HL-60 (cell line): ENCODE measurements around the gene AKAP1.

Experiments used
- DNase-seq, 2 experiments: peaks; one replicate each; pipeline ENCODE4 v3.0.0-alpha.2; 2010 to 2020; ENCODE audit warnings: low read depth in 1 of 2, low spot score in 1 of 2
- H3K27ac ChIP-seq: fragments of 250-450 bp; sonication (Bioruptor Pico); replicated peaks from 2 replicates; pipeline ENCODE4 v1.5.1; 2020; ENCODE audit warnings: mild to moderate bottlenecking, moderate library complexity
- H3K27me3 ChIP-seq: fragments of 250-450 bp; sonication (Bioruptor Pico); 2 replicates; pipeline ENCODE4 v1.5.1; 2021; ENCODE audit warnings: mild to moderate bottlenecking, moderate library complexity; ENCODE audit not compliant: insufficient read depth, poor library complexity, severe bottlenecking
- H3K4me3 ChIP-seq: replicated peaks from 2 replicates; pipeline ENCODE4 v1.5.1; 2011; ENCODE audit warnings: mild to moderate bottlenecking, control low read depth, low read length; ENCODE audit not compliant: insufficient read depth
- CTCF ChIP-seq: IDR thresholded peaks from one replicate; pipeline ENCODE4 v1.5.1; 2011; ENCODE audit warnings: low read length, control low read depth, inconsistent platforms; ENCODE audit not compliant: insufficient read depth
- GABPA ChIP-seq: IDR thresholded peaks from 2 replicates; pipeline ENCODE4 v1.6.1; 2012; ENCODE audit warnings: low read depth
- POLR2AphosphoS5 ChIP-seq: IDR thresholded peaks from 2 replicates; pipeline ENCODE4 v1.6.1; 2012; ENCODE audit warnings: low read depth
- REST ChIP-seq: IDR thresholded peaks from 2 replicates; pipeline ENCODE4 v1.6.1; 2012; ENCODE audit warnings: low read depth; ENCODE audit not compliant: insufficient replicate concordance
- SPI1 ChIP-seq: IDR thresholded peaks from 2 replicates; pipeline ENCODE4 v1.6.1; 2012; ENCODE audit warnings: low read depth, mild to moderate bottlenecking, borderline replicate concordance

Gene AKAP1

GRCh38 chr17:57120814-57121213 lies 35.8 kb downstream of the AKAP1 start:
- no peak overlapping the region for H3K27ac ChIP-seq
- H3K4me3 ChIP-seq, result no peak overlapping the region
- H3K27me3 ChIP-seq, result no peaks in the 10 kb centered on the region
- DNase-seq, result no peak
- TF ChIP-seq GABPA, result no peak

GRCh38 chr17:57121308-57122042 lies 36.4 kb downstream of the AKAP1 start:
- TF ChIP-seq POLR2AphosphoS5, result no peak
- no peak for TF ChIP-seq SPI1
- TF ChIP-seq CTCF, result peak; percentile 16
- no peak for TF ChIP-seq GABPA
- TF ChIP-seq REST, result no peak
- DNase-seq, result peak in 1 of 2 experiments; percentile 31
- Histone ChIP-seq H3K27me3 (no peaks in the 10 kb centered on the region), H3K4me3 (no peak overlapping the region), H3K27ac (no peak overlapping the region)

- H3K4me3 ChIP-seq, result no peak overlapping the region
- H3K27ac ChIP-seq, result no peak overlapping the region
- H3K27me3 ChIP-seq, result no peaks in the 10 kb centered on the region
- no peak for DNase-seq
- TF ChIP-seq GABPA (no peak), REST (no peak)
These were observed 39.0 kb downstream of the AKAP1 start for GRCh38 chr17:57124053-57124452.

- Histone ChIP-seq H3K27ac (no peak overlapping the region), H3K27me3 (no peaks in the 10 kb centered on the region), H3K4me3 (no peak overlapping the region)
- no peak for DNase-seq
- no peak for TF ChIP-seq CTCF
- TF ChIP-seq REST, result no peak
- no peak for TF ChIP-seq SPI1
These were observed 40.4 kb downstream of the AKAP1 start for GRCh38 chr17:57125406-57125805.
